Brain microvascular endothelial cell (primary cell): ENCODE data around the gene SBDS.

Experiments
- DNase-seq: peaks from one replicate; pipeline ENCODE4 v3.0.0-alpha.2; 2020
- H3K27ac ChIP-seq: fragments of 250-450 bp; sonication (Bioruptor Pico); 2 replicates; pipeline ENCODE4 v1.5.1; 2020; ENCODE audit warnings: mild to moderate bottlenecking, moderate library complexity
- H3K27me3 ChIP-seq: fragments of 250-450 bp; sonication (Bioruptor Pico); replicated peaks from 2 replicates; pipeline ENCODE4 v1.5.1; 2020; ENCODE audit warnings: mild to moderate bottlenecking
- H3K36me3 ChIP-seq: fragments of 250-450 bp; sonication (Bioruptor Pico); replicated peaks from 2 replicates; pipeline ENCODE4 v1.5.1; 2020; ENCODE audit warnings: mild to moderate bottlenecking
- H3K4me3 ChIP-seq: 2 replicates; pipeline ENCODE4 v1.5.1; 2011; ENCODE audit warnings: low read depth, mild to moderate bottlenecking, control low read depth, low read length, moderate library complexity
- in situ Hi-C: cut with HindIII; loops from 2 replicates; pipeline ENCODE4 v1.10.0; 2017; ENCODE audit warnings: low sequenced_read_pairs, low pct_ligation_motif_present
- TF ChIP-seq, protein P1 (sequence below): IDR thresholded peaks from 2 replicates; pipeline ENCODE4 v1.5.1; 2011; ENCODE audit warnings: low read depth, mild to moderate bottlenecking, moderate library complexity, low read length, control low read depth, inconsistent platforms; ENCODE audit errors: missing control alignments

SBDS gene

DNA sequence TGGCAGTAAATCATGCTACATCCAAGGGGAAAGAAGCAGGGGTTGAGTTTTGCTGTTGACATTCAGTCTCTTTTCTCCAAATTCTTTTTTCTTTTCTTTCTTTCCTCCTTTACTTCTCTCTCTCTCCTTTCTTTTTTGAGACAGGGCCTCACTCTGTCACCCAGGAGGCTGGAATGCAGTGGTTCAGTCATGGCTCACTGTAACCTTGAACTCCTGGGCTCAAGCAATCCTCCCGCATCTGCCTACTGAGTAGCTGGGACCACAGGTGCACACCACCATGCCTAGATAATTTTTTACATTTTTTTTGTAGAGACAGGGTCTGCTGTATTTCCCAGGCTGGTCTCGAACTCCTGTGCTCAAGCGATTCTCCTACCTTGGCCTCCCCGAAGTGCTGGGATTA is 35.2 kb downstream of the SBDS start:
- no peak overlapping the region for H3K4me3 ChIP-seq
- in situ Hi-C loops: no loop called here
- H3K27ac ChIP-seq: no peak overlapping the region
- no peak for DNase-seq
- H3K36me3 ChIP-seq: peaks cover 12% of the 10 kb centered on the region
- TF ChIP-seq, protein P1, sequence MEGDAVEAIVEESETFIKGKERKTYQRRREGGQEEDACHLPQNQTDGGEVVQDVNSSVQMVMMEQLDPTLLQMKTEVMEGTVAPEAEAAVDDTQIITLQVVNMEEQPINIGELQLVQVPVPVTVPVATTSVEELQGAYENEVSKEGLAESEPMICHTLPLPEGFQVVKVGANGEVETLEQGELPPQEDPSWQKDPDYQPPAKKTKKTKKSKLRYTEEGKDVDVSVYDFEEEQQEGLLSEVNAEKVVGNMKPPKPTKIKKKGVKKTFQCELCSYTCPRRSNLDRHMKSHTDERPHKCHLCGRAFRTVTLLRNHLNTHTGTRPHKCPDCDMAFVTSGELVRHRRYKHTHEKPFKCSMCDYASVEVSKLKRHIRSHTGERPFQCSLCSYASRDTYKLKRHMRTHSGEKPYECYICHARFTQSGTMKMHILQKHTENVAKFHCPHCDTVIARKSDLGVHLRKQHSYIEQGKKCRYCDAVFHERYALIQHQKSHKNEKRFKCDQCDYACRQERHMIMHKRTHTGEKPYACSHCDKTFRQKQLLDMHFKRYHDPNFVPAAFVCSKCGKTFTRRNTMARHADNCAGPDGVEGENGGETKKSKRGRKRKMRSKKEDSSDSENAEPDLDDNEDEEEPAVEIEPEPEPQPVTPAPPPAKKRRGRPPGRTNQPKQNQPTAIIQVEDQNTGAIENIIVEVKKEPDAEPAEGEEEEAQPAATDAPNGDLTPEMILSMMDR: no peak
- H3K27me3 ChIP-seq: no peaks in the 10 kb centered on the region

DNA sequence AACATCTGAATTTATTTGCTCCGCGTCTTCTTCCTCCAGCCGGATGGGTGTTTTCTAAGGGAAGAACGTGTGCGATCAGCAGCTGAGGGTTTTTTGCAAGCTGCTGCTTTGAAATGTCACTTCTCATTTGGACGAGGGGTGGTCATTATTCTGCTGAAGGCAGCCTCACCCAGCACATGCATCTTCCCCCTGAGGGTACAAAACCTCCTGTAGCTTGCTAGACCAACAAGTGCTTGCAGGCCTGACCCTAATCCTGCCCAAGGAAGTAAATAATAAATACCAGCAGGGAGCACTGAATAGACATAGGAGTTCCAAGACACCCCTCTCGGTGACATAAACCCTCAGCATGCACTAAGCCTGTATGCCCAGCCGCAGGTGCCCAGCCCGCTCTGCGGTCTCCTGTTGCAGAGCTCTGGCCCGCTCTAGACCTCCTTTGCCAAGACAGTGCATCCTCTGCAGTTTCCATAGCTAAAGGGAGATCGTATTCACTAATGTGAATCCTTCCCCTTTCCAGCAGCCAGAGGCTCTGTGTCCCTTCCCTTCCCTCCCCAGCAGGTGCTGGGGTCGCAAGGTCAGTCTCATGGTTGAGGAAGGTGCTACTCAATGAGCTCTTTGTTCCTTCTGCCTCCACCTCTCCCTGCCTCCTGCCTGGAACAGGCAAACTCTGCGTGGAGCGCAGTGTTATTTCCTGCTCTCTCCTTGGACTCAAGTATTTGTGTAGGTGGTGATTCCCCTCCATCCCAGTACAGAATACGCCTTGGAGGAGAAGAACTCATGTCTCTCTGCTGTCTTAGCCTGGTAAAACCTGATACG is 36.6 kb downstream of the SBDS start:
- TF ChIP-seq, protein P1: no peak
- H3K4me3 ChIP-seq: no peak overlapping the region
- H3K36me3 ChIP-seq: peaks cover 21% of the 10 kb centered on the region
- H3K27ac ChIP-seq: no peak overlapping the region
- no peaks in the 10 kb centered on the region for H3K27me3 ChIP-seq
- no peak for DNase-seq
- in situ Hi-C loops: no loop called here

DNA sequence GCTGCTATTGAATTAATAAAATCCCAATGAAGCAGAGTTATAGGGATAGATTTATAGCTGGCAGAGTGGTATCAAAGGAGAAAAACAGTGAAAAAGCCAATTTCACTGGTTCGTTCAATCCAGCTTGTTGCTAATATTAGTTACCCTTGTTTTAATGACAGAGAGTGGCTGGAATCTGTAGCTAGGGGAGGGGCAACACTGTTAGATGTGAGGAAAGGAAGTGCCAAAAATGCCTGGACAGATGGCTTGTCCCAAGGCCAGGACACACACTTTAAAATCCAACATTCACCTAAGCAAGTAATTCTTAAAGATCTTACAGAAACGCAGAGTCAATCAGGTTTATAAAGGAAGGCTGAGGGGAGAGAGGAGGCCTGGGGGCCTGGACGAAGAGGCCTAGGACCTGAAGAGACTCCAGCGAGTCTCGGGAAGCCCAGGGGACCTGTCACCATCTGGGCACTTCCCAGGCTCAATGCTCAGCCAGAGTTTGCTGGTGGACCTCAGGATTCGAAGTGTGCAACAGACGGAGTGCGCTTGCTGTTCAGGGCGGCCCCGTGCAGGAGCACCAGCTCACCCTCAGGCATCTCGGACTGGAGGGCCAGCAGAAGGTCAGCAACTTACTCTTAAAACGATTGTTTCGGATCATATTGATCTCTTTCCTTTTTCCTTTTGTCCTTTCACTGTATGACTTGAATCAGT is 37.6 kb downstream of the SBDS start:
- in situ Hi-C loops: no loop called here
- Histone ChIP-seq H3K36me3 (peaks cover 29% of the 10 kb centered on the region), H3K4me3 (no peak overlapping the region), H3K27me3 (no peaks in the 10 kb centered on the region), H3K27ac (no peak overlapping the region)
- peak; percentile 15 for DNase-seq
- TF ChIP-seq, protein P1: no peak

DNA sequence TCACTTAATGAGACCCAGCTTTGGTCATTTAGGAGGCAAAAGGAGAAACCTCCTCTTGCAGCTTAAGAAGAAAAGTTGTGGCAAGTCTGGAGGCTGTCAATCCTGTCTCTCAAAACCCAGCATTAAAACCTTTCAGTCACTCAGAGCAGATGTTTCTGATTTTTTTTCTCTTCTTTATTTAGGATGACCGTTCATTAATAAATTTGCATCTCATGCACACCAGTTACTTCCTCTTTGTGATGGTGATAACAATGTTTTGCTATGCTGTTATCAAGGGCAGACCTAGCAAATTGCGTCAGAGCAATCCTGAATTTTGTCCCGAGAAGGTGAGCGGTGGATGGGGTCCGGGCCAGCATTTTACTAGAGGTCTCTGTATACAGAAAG is 42.4 kb downstream of the SBDS start:
- in situ Hi-C loops: no loop called here
- DNase-seq: no peak
- H3K36me3 ChIP-seq: peaks cover 49% of the 10 kb centered on the region
- TF ChIP-seq, protein P1: no peak
- no peak overlapping the region for H3K4me3 ChIP-seq
- no peaks in the 10 kb centered on the region for H3K27me3 ChIP-seq
- H3K27ac ChIP-seq: peak overlapping the region; percentile 21

DNA sequence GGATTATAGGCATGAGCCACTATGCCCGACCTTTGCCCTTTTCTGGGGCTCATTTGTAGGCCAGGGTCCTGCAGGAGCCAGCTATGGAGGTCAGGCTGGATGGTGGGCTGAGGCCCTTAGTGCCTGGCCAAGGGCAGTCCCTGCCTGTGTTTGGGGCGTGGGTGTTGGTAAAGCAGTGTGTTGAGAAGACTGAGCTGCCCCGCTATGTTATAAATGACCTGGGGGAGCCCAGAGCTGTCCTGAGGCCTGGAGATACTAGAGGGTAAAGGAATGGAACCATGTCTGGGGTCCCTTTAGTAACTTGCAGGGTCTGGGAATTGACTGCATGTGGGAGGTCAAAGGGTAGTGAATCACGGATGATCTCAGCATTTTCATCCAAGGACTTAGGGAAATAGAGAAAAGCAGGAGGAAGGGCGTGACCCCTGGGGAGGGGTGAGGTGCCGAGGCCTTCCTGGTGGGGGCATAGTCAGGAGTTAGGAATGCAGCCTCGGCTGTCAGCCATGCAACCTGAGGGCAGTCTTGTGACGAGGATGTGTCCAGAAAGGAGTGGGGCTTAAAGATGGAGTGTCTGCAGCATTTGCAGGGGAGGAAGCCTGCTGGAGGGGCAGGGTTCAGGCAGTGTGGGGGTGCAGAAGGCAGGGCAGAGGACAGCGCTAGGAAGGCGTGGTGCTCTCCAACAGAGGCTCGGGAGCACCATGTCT is 42.9 kb downstream of the SBDS start:
- in situ Hi-C loops: no loop called here
- peak; percentile 47 for DNase-seq
- Histone ChIP-seq H3K36me3 (peaks cover 47% of the 10 kb centered on the region), H3K4me3 (no peak overlapping the region), H3K27me3 (no peaks in the 10 kb centered on the region), H3K27ac (peak overlapping the region; percentile 21)
- TF ChIP-seq, protein P1: no peak
